Measurements from ENCODE around the gene SIPA1L3. TPM values are rescaled to one million over a fixed set of nuclear protein-coding genes. Genes with fewer than 3 reads are reported as not detected.

Gene SIPA1L3
- total and polyA plus RNA-seq, 9 of the 15 experiments (the other 6 are each of a cell fraction or from before 2014, with no cell fraction given): 0.01 to 6.1 (median 2.5) TPM

DNA sequence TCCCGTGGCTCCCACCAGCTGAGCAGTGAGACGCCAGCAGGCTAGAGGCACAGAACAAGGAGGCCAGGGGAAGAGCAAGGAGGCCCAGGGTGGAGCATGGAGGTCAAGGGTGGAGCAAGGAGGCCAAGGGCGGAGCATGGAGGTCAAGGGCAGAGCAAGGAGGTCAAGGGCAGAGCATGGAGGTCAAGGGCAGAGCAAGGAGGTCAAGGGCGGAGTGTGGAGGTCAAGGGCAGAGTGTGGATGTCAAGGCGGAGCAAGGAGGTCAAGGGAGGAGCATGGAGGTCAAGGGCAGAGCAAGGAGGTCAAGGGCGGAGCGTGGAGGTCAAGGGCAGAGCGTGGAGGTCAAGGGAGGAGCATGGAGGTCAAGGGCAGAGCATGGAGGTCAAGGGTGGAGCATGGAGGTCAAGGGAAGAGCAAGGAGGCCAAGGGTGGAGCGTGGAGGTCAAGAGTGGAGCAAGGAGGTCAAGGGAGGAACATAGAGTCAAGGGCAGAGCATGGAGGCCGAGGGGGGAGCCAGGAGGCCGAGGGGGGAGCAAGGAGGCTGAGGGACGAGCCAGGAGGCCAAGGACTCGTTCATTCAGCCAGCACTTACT, 289.3 kb downstream of the SIPA1L3 start (continued):
- TF ChIP-seq, protein P1, sequence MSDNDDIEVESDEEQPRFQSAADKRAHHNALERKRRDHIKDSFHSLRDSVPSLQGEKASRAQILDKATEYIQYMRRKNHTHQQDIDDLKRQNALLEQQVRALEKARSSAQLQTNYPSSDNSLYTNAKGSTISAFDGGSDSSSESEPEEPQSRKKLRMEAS (CRISPR knock-in tag; IDR thresholded peaks at IDR 0.05): peak; percentile 30; the same call in 1 of the 2 replicates
- TF ChIP-seq HDAC1 (IDR thresholded peaks at IDR 0.05): 0 out of 4 replicates have a peak, but pooled peaks of 1 of the 2 experiments have one; percentile 17
- TF ChIP-seq HDGF (IDR thresholded peaks at IDR 0.05): no peak
- TF ChIP-seq, protein P2, sequence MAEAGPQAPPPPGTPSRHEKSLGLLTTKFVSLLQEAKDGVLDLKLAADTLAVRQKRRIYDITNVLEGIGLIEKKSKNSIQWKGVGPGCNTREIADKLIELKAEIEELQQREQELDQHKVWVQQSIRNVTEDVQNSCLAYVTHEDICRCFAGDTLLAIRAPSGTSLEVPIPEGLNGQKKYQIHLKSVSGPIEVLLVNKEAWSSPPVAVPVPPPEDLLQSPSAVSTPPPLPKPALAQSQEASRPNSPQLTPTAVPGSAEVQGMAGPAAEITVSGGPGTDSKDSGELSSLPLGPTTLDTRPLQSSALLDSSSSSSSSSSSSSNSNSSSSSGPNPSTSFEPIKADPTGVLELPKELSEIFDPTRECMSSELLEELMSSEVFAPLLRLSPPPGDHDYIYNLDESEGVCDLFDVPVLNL (CRISPR knock-in tag; IDR thresholded peaks at IDR 0.05; ENCODE audit: low read depth): no peak

DNA sequence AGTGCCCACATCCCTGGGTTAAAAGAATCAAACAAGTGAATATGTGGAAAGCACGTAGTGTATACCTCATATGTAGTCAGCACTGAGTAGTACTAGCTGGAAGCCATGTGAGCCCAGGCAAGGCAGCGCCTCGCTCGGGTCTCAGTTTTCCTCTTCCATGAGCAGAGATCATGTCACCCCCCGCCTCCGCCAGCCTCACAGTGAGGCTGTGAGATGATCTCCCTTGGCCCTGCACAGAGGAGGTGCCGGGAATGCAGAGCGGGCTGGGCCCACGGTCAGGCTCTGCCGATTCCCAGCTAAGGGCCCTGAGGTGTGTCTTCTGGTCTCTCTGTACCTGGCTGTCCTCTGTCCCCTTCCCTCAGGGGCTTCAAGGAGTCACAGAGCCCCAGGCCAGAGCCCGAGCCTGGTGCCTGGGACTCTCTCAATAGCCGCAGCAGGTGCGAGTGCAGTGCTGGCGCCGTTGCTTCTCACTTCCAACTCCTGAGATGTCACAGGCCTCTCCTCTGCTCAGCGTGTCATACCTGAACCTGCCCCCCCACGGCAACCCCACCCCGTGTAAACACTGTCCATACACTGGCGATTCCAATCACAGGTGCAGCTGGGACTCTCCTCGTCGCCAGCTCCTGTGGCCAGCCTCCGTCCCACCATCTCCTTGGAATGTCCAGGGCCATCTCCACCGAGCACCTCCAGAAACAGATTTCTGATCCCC, 290.1 kb downstream of the SIPA1L3 start:
- CTCF ChIA-PET (ENCODE audit: low intra/inter-chr PET ratio): no interaction called here
- no peaks in the 10 kb centered on the region for H3K9me1 ChIP-seq (ENCODE audit: control insufficient read depth, insufficient read depth, low read length)
- no peaks in the 10 kb centered on the region for H3K9me3 ChIP-seq (replicated peaks; ENCODE audit: control insufficient read depth, insufficient read depth, low read depth, low read length)
- H3K4me2 ChIP-seq (ENCODE audit: insufficient read depth, low read length): no peak overlapping the region
- BruUV-seq (replicated peaks): no TSS peak
- no peak overlapping the region for H3K4me3 ChIP-seq
- no peak overlapping the region for H2AFZ ChIP-seq (ENCODE audit: low read depth, low read length)
- FAIRE-seq (no peak), ATAC-seq (no peak), DNase-seq (ENCODE audit: extremely low read depth in 1 of 4, low spot score in 3 of 4) (no peak)
- no peaks in the 10 kb centered on the region for H4K20me1 ChIP-seq (replicated peaks; ENCODE audit: control insufficient read depth, insufficient read depth, low read length)
- peaks cover 2 to 5% of the 10 kb centered on the region in 2 experiments; a peak in 3 of 5 replicates for H3K27me3 ChIP-seq (ENCODE audit: control insufficient read depth in 2 of 2, insufficient read depth in 2 of 2, low read length in 2 of 2)
- no peaks in the 10 kb centered on the region for H3K79me2 ChIP-seq (ENCODE audit: control insufficient read depth, insufficient read depth, low read length)
- POLR2A ChIA-PET: no interaction called here
- WGBS (ENCODE audit: insufficient coverage, low coverage, missing lambda C conversion rate): 49% methylated on average over 21 of the region's 23 CpGs
- intact Hi-C loops (cut with micrococcal nuclease): no loop called here
- no peaks in the 10 kb centered on the region for H3K36me3 ChIP-seq (ENCODE audit: control insufficient read depth, insufficient read depth, low read length)
- no peak overlapping the region; a peak in 1 of 4 replicates for H3K9ac ChIP-seq (ENCODE audit: insufficient read depth in 1 of 2, low read depth in 2 of 2, low read length in 2 of 2)
- no peak overlapping the region for H3K27ac ChIP-seq (ENCODE audit: extremely low read depth, low read depth, low read length)
- in situ Hi-C loops (cut with MboI): no loop called here
- H3K4me1 ChIP-seq (replicated peaks in 1 of 2; ENCODE audit: control insufficient read depth in 2 of 2, insufficient read depth in 2 of 2, low read length in 2 of 2): peaks cover 0 to 30% of the 10 kb centered on the region in 2 experiments; a peak in 3 of 5 replicates
- TF ChIP-seq CAMTA2 (CRISPR knock-in tag; conservative IDR thresholded peaks at IDR 0.05) (no peak), SRSF3 (IDR thresholded peaks at IDR 0.05; ENCODE audit: insufficient read depth, low read length) (no peak), SUPT5H (IDR thresholded peaks at IDR 0.05) (no peak), NCOR1 (IDR thresholded peaks at IDR 0.05) (no peak), CREM (IDR thresholded peaks at IDR 0.05; ENCODE audit: low read depth) (no peak), MEIS2 (IDR thresholded peaks at IDR 0.05; ENCODE audit: partially characterized antibody) (no peak), U2AF2 (optimal IDR thresholded peaks at IDR 0.05; ENCODE audit: low read depth, low read length) (no peak), SREBF1 (IDR thresholded peaks at IDR 0.05; ENCODE audit: borderline replicate concordance, low read depth, low read length) (no peak), ZNF717 (CRISPR knock-in tag; IDR thresholded peaks at IDR 0.05) (no peak), ZNF830 (CRISPR knock-in tag; IDR thresholded peaks at IDR 0.05) (no peak), ZNF282 (CRISPR knock-in tag; IDR thresholded peaks at IDR 0.05) (no peak), ZNF695 (CRISPR knock-in tag; IDR thresholded peaks at IDR 0.05) (no peak), SAP30 (IDR thresholded peaks at IDR 0.05; ENCODE audit: borderline replicate concordance, insufficient read depth, low read depth, low read length, poor library complexity, severe bottlenecking) (no peak), PTRF (tag; IDR thresholded peaks at IDR 0.05) (no peak), NFIC (IDR thresholded peaks at IDR 0.05) (no peak), NFATC3 (IDR thresholded peaks at IDR 0.05) (no peak)
- TF ChIP-seq, protein P3, sequence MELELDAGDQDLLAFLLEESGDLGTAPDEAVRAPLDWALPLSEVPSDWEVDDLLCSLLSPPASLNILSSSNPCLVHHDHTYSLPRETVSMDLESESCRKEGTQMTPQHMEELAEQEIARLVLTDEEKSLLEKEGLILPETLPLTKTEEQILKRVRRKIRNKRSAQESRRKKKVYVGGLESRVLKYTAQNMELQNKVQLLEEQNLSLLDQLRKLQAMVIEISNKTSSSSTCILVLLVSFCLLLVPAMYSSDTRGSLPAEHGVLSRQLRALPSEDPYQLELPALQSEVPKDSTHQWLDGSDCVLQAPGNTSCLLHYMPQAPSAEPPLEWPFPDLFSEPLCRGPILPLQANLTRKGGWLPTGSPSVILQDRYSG (tag; conservative IDR thresholded peaks at IDR 0.05; ENCODE audit: low read depth): no peak

Measured in K562 (cell line).